ENCODE measurements around the gene CDC42BPB.

DNA sequence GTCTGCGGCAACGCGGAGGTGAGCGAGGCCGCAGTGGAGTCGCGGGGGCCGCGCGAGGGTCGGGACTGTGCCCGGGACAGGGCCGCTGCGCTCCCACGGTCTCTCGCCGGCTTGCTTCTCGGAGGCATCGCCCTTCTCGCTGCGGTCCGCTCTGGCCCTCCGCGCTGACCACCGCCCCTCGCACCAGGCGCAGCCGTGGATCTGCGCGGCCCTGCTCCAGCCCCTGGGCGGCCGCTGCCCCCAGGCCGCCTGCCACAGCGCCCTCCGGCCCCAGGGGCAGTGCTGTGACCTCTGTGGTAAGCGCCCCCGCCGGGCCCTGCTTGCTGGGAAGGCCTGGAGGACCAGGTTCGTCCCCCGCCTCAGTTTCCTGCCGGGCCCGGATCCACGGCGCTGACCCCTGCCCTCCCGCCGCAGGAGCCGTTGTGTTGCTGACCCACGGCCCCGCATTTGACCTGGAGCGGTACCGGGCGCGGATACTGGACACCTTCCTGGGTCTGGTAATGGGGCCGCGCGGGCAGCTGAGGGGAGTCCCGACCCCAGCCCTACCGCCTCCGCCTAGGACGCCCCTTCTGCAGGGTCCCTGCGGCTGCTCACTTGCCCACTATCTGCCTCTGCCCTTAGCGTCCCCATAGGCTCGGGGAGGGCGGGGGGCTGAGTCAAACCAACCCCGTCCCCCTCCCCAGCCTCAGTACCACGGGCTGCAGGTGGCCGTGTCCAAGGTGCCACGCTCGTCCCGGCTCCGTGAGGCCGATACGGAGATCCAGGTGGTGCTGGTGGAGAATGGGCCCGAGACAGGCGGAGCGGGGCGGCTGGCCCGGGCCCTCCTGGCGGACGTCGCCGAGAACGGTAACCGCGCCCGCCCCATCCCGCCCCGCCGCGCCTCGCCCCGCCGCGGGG is 127.9 kb downstream of the CDC42BPB start:
- TF ChIP-seq ASH2L (IDR thresholded peaks at IDR 0.05; ENCODE audit: insufficient read length, low read depth, low read length) (no peak), SP1 (IDR thresholded peaks at IDR 0.05) (no peak), SP1 (CRISPR knock-in tag; IDR thresholded peaks at IDR 0.05) (no peak), USF2 (IDR thresholded peaks at IDR 0.05; ENCODE audit: low read depth, low read length) (no peak), USF2 (CRISPR knock-in tag; IDR thresholded peaks at IDR 0.05; ENCODE audit: borderline replicate concordance) (no peak), EP300 (IDR thresholded peaks at IDR 0.05; ENCODE audit: low read depth in 2 of 2, low read length in 2 of 2) (no peak), EP300 (CRISPR knock-in tag; IDR thresholded peaks at IDR 0.05; ENCODE audit: borderline replicate concordance) (no peak), ZFX (CRISPR knock-in tag; IDR thresholded peaks at IDR 0.05; ENCODE audit: low read depth) (no peak), CTCF (CRISPR knock-in tag; IDR thresholded peaks at IDR 0.05) (no peak), ZNF317 (CRISPR knock-in tag; IDR thresholded peaks at IDR 0.05) (no peak), E2F5 (CRISPR knock-in tag; conservative IDR thresholded peaks at IDR 0.05) (no peak), POLR2A (IDR thresholded peaks at IDR 0.05; ENCODE audit: insufficient read depth in 1 of 2, low read depth in 2 of 2, low read length in 2 of 2) (no peak), BRCA1 (CRISPR knock-in tag; IDR thresholded peaks at IDR 0.05) (no peak), ZNF530 (CRISPR knock-in tag; IDR thresholded peaks at IDR 0.05; ENCODE audit: low read depth) (no peak), RBM22 (optimal IDR thresholded peaks at IDR 0.05; ENCODE audit: low read length) (peak; percentile 64), UBTF (CRISPR knock-in tag; IDR thresholded peaks at IDR 0.05) (no peak)
- TF ChIP-seq, protein P1, sequence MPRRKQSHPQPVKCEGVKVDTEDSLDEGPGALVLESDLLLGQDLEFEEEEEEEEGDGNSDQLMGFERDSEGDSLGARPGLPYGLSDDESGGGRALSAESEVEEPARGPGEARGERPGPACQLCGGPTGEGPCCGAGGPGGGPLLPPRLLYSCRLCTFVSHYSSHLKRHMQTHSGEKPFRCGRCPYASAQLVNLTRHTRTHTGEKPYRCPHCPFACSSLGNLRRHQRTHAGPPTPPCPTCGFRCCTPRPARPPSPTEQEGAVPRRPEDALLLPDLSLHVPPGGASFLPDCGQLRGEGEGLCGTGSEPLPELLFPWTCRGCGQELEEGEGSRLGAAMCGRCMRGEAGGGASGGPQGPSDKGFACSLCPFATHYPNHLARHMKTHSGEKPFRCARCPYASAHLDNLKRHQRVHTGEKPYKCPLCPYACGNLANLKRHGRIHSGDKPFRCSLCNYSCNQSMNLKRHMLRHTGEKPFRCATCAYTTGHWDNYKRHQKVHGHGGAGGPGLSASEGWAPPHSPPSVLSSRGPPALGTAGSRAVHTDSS (CRISPR knock-in tag; conservative IDR thresholded peaks at IDR 0.05), result no peak
